KMS-11 (cell line): Measurements from ENCODE around the gene TANC2.

Experiments used
- H2AFZ ChIP-seq: fragments of 200-600 bp; sonication (generic); 2 replicates; pipeline ENCODE4 v1.6.1; 2016; ENCODE audit warnings: antibody characterized with exemption, mixed run types, low read depth
- H3K27ac ChIP-seq: fragments of 200-600 bp; sonication (generic); 2 replicates; pipeline ENCODE4 v1.6.1; 2016; ENCODE audit warnings: mild to moderate bottlenecking, mixed run types
- H3K27me3 ChIP-seq: fragments of 200-600 bp; sonication (generic); 2 replicates; pipeline ENCODE4 v1.6.1; 2017; ENCODE audit warnings: mild to moderate bottlenecking, low read depth, mixed run types, moderate library complexity; ENCODE audit not compliant: insufficient read depth
- H3K36me3 ChIP-seq: fragments of 200-600 bp; sonication (generic); 2 replicates; pipeline ENCODE4 v1.6.1; 2017; ENCODE audit warnings: mild to moderate bottlenecking, mixed run types; ENCODE audit not compliant: insufficient read depth
- H3K4me1 ChIP-seq: fragments of 200-600 bp; sonication (generic); 2 replicates; pipeline ENCODE4 v1.6.1; 2016; ENCODE audit warnings: mild to moderate bottlenecking, low read depth, mixed run types; ENCODE audit not compliant: poor library complexity, severe bottlenecking
- H3K4me2 ChIP-seq: fragments of 200-600 bp; sonication (generic); 2 replicates; pipeline ENCODE4 v1.7.0; 2016; ENCODE audit warnings: mild to moderate bottlenecking, mixed run types
- H3K4me3 ChIP-seq: fragments of 200-600 bp; sonication (generic); IDR thresholded peaks from 2 replicates; pipeline ENCODE4 v1.6.1; 2017; ENCODE audit warnings: low read depth, low read length, mixed read lengths; ENCODE audit not compliant: insufficient read depth
- H3K79me2 ChIP-seq: fragments of 200-600 bp; sonication (generic); 2 replicates; pipeline ENCODE4 v1.6.1; 2016; ENCODE audit warnings: low read depth, mixed run types; ENCODE audit not compliant: insufficient read depth
- H3K9ac ChIP-seq: fragments of 200-600 bp; sonication (generic); 2 replicates; pipeline ENCODE4 v1.6.1; 2016; ENCODE audit warnings: mild to moderate bottlenecking, mixed run types
- H4K20me1 ChIP-seq: fragments of 200-600 bp; sonication (generic); 2 replicates; pipeline ENCODE4 v1.6.1; 2016; ENCODE audit warnings: mild to moderate bottlenecking, mixed run types; ENCODE audit not compliant: insufficient read depth
- TF ChIP-seq, protein P1 (sequence below): fragments of 200-600 bp; sonication (generic); conservative IDR thresholded peaks from 2 replicates; pipeline ENCODE4 v1.6.1; 2017; ENCODE audit warnings: low read depth, mild to moderate bottlenecking, antibody characterized with exemption, low read length, moderate library complexity, mixed read lengths

Gene TANC2

DNA sequence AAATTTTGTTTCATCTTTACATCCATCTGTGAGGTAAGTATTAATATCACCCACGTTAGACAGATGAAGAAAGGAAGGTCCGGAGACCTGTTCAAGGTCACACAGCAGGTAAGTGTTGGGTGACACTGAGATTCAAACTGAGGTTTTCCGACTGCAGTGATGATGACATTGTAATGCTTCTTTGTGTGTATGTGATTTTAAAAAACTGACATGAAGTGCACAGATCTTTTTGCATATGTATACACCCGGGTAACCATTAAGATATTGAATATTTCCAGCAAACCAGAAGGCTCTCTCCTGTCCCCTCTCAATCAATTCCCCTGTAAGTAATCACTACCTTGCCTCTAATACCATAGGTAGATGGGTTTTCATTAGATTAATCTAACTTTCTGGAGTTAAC lies 1.5 kb upstream of the TANC2 start:
- H2AFZ ChIP-seq, result no peak overlapping the region
- no peak overlapping the region for H3K4me3 ChIP-seq
- no peaks in the 10 kb centered on the region for H3K79me2 ChIP-seq
- no peaks in the 10 kb centered on the region for H4K20me1 ChIP-seq
- TF ChIP-seq, protein P1, sequence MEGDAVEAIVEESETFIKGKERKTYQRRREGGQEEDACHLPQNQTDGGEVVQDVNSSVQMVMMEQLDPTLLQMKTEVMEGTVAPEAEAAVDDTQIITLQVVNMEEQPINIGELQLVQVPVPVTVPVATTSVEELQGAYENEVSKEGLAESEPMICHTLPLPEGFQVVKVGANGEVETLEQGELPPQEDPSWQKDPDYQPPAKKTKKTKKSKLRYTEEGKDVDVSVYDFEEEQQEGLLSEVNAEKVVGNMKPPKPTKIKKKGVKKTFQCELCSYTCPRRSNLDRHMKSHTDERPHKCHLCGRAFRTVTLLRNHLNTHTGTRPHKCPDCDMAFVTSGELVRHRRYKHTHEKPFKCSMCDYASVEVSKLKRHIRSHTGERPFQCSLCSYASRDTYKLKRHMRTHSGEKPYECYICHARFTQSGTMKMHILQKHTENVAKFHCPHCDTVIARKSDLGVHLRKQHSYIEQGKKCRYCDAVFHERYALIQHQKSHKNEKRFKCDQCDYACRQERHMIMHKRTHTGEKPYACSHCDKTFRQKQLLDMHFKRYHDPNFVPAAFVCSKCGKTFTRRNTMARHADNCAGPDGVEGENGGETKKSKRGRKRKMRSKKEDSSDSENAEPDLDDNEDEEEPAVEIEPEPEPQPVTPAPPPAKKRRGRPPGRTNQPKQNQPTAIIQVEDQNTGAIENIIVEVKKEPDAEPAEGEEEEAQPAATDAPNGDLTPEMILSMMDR, result no peak
- no peak overlapping the region for H3K9ac ChIP-seq
- H3K4me2 ChIP-seq, result no peak overlapping the region
- no peaks in the 10 kb centered on the region for H3K36me3 ChIP-seq
- H3K27me3 ChIP-seq, result peaks cover 9% of the 10 kb centered on the region; the same call in 1 of the 2 replicates
- peaks cover 25% of the 10 kb centered on the region for H3K4me1 ChIP-seq
- no peak overlapping the region for H3K27ac ChIP-seq

DNA sequence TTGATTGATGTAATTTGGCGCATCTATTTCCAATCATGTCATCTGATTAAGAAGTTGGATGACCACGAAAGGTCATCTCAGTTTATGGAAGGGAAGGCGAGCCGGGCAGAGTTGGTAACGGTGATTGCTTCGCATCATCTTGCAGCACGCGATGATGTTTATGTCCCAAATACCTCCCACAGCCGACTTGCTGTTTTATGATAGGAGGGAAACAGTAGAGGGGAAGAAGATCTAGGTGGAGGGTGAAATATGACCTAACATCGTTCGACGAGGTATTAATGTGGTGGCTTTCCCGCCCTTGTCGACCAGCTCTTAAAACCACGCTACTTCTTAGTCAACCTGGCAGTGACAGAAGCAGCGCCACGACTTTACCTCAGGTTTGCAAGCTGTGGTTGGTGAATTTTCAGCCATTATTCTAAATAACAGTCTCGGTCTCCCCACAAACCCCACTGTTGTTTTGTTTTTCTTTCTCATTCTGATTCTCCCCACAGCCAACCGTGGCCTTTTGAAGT lies 805 bp upstream of the TANC2 start:
- Histone ChIP-seq H3K27ac (peak overlapping the region; percentile 57), H3K4me1 (peaks cover 25% of the 10 kb centered on the region), H4K20me1 (no peaks in the 10 kb centered on the region), H3K4me3 (no peak overlapping the region), H3K9ac (peak overlapping the region; percentile 73; the same call in 1 of the 2 replicates), H2AFZ (peak overlapping the region; percentile 96), H3K36me3 (no peaks in the 10 kb centered on the region), H3K27me3 (peaks cover 9% of the 10 kb centered on the region; the same call in 1 of the 2 replicates), H3K4me2 (peak overlapping the region; percentile 49), H3K79me2 (no peaks in the 10 kb centered on the region)
- TF ChIP-seq, protein P1, result no peak

GRCh38 chr17:62966426-62967204 lies 580 bp downstream of the TANC2 start:
- peak overlapping the region; percentile 93 for H3K4me2 ChIP-seq
- H3K4me3 ChIP-seq, result no peak overlapping the region
- no peaks in the 10 kb centered on the region for H3K36me3 ChIP-seq
- peak overlapping the region; percentile 86 for H2AFZ ChIP-seq
- H3K9ac ChIP-seq, result peak overlapping the region; percentile 36; the same call in 1 of the 2 replicates
- H3K27ac ChIP-seq, result no peak overlapping the region
- peaks cover 9% of the 10 kb centered on the region; the same call in 1 of the 2 replicates for H3K27me3 ChIP-seq
- no peaks in the 10 kb centered on the region for H3K79me2 ChIP-seq
- no peaks in the 10 kb centered on the region for H4K20me1 ChIP-seq
- TF ChIP-seq, protein P1, result no peak
- peaks cover 25% of the 10 kb centered on the region for H3K4me1 ChIP-seq

GRCh38 chr17:62967205-62967529 lies 1.1 kb downstream of the TANC2 start:
- H3K27me3 ChIP-seq, result peaks cover 9% of the 10 kb centered on the region; the same call in 1 of the 2 replicates
- H4K20me1 ChIP-seq, result no peaks in the 10 kb centered on the region
- H3K4me1 ChIP-seq, result peaks cover 25% of the 10 kb centered on the region
- TF ChIP-seq, protein P1, result no peak
- H3K36me3 ChIP-seq, result no peaks in the 10 kb centered on the region
- H3K27ac ChIP-seq, result no peak overlapping the region
- H3K9ac ChIP-seq, result peak overlapping the region; percentile 36; the same call in 1 of the 2 replicates
- H3K4me3 ChIP-seq, result no peak overlapping the region
- no peaks in the 10 kb centered on the region for H3K79me2 ChIP-seq
- H3K4me2 ChIP-seq, result peak overlapping the region; percentile 93
- peak overlapping the region; percentile 86; the same call in 1 of the 2 replicates for H2AFZ ChIP-seq
